Stimulated activated CD4-positive, alpha-beta T cell treated with anti-CD3 and anti-CD28 coated beads, Interleukin-2, amount 100 ng/mL, for 48 hours (primary cell): ENCODE results near the gene MPO.

Experiments
- DNase-seq, 2 donors: peaks; one replicate each; pipeline ENCODE4 v3.0.0-alpha.2; 2020

MPO gene

GRCh38 chr17:58278661-58279015 lies 2.1 kb downstream of the MPO start:
- no peak for DNase-seq

DNA sequence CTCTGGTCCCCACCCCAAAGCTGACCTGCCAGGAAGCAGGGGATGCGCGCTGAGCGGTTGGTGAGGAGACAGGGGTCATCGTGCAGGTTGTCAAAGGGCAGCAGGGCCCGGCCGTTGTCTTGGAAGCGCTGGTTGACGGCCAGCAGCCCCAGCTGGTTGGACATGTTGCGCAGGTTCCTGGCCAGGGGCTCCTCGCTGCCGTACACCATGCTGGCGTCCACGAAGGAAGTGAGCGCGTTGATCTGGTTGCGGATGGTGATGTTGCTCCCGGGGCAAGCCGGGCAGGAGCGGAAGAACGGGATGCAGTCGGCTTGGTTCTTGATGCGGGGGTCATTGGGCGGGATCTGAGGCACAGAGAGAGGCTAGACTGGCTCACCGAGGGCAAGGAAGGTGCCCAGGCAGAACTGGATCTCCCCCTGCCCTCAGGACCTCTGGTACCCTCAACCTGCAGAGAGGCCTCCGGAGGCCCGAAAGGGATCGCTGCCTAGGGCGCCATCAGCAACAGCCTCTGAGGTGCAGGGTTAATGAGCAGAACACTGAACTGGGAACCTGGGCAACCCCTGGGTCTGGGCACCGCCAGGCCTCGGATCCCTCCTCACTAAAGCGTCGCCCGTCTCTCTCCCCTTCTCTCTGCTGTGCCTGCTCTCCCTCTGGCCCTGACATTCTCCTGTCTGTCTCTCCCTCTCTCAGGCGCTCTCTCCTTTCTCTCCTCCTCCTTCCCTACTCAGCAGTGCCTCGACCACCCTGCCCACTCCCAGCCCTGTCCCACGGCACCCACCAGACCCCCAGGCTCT lies 2.7 kb downstream of the MPO start:
- DNase-seq, result no peak

GRCh38 chr17:58277107-58277801 lies 3.5 kb downstream of the MPO start:
- DNase-seq, result no peak

GRCh38 chr17:58276423-58276822 lies 4.3 kb downstream of the MPO start:
- no peak for DNase-seq

- no peak for DNase-seq
These were observed 5.3 kb downstream of the MPO start for GRCh38 chr17:58275417-58275816.

DNA sequence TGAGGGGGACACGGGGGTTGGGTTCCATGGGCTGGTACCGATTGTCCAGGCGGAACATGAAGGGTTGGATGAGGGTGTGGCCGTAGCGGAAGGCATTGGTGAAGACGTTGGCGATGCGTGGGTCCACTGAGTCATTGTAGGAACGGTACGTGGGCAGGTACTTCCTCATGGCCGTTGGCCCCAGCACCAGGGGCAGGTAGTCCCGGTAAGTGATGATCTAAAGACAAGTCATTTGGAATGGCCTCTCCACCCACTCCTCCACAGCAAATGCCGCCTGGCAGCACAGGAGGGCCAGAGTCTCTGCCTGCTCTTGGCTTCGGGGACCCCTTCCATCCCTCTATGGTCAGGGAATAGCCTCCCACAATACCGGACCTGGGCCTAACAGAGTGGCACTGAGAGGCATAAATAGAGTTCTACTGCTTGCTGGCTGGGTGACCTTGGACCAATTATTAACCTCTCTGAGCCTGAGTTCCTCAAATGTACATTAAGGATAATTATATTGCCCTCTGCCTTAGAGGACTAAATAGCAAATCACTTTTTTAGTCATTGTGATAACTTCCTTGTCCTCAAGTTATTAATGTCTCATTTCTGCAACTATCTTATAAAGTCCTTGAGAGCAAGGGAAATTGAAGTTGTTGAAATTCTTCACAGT lies 7.2 kb downstream of the MPO start:
- no peak for DNase-seq

GRCh38 chr17:58272367-58273280 lies 8.1 kb downstream of the MPO start:
- no peak for DNase-seq

DNA sequence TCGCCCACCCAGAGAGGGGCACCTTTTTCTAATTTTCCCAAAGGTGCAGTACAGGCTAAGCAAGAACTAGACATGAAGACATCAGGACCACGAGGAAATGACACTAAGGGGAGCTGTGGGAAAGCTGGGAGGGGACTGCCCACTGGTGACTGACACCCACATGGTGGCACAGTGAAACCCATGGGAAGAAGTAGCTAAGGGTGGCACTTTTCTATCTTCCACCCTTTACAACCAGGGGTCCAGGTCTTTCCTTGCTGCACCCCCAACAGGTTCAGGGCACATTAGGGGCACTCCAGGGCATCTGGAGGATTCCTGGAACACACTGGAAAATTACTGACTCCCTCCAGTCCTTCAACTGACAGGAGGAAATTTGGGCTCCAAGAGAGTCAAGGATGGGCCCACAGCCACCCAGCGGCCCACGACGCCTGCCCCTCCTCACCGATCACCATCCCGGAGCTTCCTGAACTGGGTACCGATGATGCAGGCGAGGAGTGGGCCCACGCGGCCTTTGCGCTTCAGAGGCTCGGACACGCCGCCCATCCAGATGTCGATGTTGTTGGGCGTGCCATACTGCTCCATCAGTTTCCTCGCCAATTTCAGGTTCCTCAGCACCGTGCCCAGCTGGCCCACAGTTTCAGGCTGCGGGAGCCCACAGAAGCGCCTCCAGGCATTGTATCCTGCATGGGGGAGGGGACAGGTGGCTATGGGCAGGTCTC lies 9.4 kb downstream of the MPO start:
- DNase-seq, result no peak

DNA sequence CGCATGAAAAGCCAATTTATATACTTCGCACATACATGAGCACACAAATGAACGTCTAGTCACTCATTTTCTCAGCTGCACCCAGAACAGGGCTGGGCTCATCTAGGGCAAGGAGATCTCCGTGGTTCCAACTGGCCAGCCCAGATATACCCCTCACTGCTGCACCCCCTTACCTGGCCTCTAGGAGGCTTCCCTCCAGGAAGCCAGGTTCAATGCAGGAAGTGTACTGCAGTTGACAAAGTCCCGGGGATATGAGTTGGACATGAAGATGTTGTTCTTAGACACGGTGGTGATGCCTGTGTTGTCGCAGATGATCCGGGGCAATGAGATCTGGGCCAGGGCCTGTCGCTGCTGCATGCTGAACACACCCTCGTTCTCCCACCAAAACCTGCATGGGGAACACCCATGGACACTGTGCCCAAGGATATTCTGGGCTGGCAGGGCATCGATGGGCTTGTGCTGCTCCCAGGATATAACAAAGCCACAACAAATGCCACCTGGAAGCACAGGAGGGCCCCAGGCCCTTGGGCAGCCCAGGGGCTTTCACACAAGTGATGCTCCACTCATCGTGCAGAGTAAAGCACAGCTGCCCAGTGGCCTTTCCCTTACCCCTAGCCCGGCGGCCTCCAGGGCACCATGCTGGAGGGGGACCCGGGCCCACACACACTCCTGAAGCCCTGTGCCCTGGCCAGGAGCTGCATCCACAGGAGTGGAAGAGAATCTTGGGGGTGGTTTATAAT lies 10.1 kb downstream of the MPO start:
- DNase-seq, result no peak

DNA sequence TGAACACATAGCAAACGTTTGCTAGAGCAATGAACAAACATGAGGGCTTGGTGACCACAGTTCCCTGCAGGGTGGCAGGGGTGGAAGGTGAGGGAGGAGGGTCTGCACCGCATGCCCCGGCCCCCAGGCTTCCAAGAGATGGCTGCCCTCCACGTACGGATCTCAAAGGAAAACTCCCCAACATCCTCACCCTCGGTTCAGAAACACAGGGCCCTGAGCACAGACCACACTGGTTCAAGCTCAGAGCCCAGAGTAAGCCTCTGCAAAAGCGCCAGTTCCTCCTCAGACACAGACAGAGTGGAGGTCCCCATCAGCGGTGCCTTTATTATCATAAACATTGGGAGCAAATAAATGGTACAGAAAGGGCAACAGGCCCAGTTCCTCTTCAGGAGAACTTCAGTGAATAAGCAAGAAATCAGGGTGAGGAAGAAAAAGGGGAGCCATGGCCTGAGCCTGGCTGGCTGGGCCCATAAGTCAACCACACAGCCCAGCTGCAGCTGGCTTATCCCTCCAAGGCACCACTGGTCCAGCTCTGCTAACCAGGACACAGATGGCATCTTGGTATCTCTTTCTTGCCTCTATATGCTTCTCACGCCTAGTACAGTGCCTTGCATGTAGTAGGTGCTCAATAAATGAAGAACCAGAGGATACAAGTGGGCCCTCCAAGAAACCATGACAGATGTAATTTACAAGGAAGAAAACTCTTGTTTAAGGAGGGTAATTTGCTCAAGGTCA lies 11.0 kb downstream of the MPO start:
- DNase-seq, result no peak

DNA sequence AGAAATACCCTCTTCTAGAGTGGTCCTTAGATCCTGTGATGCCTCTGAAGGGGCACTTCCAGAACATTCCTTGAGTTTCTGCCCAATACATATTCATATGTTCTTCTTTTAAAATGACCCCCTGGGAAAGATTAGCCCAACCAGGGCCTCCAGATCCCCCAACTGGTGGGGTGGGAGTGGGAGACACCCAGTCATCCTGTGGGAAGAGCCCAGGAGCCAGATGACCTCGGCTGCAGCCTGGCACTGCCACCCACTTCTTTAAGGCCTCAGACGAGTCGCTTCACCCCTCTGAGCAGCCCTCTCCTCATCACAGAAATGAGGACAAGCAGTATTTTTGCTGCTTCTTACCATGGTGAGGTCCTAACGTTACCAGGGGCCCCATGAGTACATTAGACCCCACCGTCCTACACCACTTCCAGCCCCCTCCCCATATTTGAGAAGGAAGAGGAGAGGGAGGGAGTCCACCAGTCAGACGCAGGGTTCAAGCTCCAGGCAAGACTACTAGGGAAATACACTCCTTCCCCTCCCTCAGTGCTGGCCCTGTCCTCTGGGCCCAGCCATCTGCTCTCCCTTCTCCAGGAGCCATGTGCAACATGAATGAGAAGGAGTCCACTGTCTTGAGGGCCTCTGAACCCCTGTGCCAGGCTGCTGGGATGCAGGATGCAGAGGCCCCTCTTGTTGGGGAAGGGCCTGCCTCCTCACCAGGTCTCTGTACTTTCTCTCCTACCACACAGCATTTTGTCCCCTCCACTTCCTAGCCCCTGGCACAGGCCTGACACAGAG lies 11.8 kb downstream of the MPO start:
- no peak for DNase-seq

- no peak for DNase-seq
These were observed 12.4 kb downstream of the MPO start for GRCh38 chr17:58268326-58268725.

DNA sequence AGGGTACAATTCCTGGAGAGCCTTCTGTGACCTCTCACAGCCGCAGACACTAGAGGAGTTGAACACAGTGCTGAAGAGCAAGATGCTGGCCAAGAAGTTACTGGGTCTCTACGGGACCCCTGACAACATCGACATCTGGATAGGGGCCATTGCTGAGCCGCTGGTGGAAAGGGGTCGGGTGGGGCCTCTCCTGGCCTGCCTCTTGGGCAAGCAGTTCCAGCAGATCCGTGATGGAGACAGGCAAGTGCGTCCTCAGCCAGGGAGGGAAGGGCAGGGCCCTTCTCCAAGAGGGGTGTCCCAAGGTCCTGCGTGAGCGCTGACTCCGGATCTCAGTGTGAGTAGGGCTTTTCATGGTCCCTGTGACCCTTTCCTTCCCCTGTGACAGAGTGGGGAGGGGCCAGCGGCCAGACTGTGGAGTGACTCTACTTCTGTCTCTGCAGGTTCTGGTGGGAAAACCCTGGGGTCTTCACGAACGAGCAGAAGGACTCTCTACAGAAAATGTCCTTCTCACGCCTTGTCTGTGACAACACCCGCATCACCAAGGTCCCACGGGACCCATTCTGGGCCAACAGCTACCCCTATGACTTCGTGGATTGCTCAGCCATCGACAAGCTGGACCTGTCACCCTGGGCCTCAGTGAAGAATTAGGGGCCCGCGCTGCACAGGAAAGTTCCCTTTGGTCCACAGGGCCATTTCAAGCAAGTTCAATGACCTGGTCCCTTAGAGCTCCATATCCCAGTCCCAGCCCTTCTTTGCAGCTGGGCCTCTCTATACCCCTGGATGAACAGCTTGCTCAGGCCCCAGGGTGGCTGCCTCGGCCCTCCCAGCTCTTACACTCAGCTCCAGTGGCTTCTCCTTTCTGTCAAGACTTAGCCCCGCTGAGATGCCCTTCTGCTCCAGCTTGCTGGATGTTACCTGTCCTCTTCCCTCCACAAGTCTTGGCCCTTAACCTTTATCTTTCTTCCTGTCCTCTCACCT lies 13.1 kb downstream of the MPO start:
- no peak for DNase-seq

- DNase-seq, result no peak
These were observed 14.5 kb downstream of the MPO start for GRCh38 chr17:58265902-58266875.

DNA sequence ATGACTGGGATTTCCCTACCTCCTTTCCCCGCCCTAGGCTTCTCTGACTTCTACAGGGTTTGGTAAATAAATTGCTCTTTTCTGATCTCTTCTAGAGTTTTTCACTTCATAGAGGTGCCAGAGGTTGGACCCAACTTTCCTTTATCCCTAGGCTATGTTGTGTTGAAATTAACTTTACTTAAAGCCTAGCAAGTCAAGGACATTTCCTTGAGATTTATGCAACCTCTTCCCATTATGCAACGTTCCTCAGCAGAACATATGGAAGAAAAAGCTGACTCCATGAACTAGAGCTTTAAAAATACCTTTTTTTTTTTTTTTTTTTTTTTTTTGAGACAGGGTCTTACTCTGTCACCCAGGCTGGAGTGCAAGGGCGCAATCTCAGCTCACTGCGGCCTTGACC lies 15.5 kb downstream of the MPO start:
- no peak for DNase-seq

GRCh38 chr17:58264407-58265103 lies 16.2 kb downstream of the MPO start:
- no peak for DNase-seq

GRCh38 chr17:58263773-58264172 lies 17.0 kb downstream of the MPO start:
- DNase-seq, result no peak
